GM12872 (cell line): Measurements from ENCODE around the gene BTG4.

ENCODE experiments used
- CTCF ChIP-seq: IDR thresholded peaks from 3 replicates; pipeline ENCODE4 v1.5.1; 2011; ENCODE audit warnings: low read depth, mild to moderate bottlenecking, low read length, moderate library complexity; ENCODE audit not compliant: insufficient read depth

Gene BTG4

GRCh38 chr11:111512296-111513239 is at the start of gene BTG4:
Gene BTG4 (minus strand): TSS chr11:111512386. CDS start chr11:111498776, 13,610 bp downstream.
- no peak for TF ChIP-seq CTCF

DNA sequence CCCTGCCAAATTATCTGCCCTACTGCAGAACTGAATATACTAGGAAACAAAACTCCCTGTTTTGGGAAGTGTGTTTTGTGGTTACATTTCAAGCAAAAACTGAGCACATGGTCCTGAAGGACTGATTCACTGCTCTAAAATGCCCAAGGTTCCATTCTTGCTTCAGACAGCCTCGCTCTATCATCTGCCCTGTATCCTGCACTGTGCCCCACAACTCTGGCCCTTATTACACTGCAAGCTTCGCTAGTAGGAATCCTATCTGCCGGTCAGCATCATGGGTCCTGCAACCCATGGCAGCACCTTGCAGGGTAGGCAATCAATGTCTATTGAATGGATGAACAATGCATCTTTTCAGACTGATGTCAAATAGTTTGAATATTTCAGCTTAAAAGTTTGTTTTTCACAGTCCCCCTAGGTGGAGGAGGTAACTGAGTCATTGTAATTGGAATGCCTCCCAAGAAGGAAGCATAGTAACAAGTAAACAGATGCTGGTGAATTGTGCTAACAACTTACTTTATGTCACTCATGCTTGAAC is 49.7 kb upstream of the BTG4 start:
- TF ChIP-seq CTCF = no peak

GRCh38 chr11:111561306-111561705 is 49.1 kb upstream of the BTG4 start:
- TF ChIP-seq CTCF = no peak

DNA sequence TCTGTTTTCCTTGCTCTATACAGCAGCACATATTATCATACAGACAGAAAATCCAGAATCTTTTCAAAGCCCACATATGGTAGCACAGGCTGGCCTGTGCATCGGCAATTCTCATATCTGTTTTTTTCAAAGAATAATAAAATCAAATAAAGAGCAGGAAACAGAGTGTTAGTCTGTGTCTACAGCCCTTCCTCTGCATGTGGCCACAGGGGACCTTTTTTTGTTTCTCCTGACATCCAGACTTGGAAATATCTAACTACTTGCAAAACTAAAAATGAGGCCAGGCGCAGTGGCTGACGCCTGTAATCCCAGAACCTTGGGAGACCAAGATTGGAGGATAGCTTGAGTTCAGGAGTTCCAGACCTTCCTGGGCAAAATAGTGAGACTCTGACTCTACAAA is 48.6 kb upstream of the BTG4 start:
- TF ChIP-seq CTCF = no peak

- TF ChIP-seq CTCF = no peak
Measured at GRCh38 chr11:111559800-111560464, 47.7 kb upstream of the BTG4 start.

DNA sequence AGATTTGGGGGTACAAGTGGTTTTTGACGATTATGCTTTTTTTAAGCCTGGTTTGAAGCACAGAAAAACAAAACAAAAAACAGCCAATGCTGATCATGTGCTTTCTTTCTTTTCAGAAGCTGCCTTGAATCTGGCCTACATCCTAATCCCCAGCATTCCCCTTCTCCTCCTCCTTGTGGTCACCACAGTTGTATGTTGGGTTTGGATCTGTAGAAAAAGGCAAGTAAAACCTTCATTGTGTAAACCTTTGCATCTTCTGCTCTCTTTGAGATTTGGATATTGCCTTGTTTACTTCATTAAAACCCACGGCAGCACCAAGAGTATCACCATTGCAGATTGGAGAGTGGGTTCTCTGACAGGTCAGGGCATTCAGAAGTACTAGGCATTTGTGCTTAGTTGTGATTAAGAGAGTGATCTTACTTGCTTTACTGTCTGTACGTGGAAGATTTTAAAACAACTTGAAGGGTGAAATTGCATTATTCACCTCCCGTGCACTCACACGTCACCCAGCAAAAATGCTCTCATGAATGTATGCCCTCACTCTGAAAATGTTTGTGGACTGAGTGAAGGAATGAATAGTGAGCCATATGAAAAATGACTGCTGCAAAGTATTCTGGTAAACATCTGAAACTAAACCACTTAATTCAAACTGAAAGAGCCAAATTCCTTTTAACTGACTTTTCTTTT is 45.4 kb upstream of the BTG4 start:
- no peak for TF ChIP-seq CTCF

GRCh38 chr11:111555255-111555654 is 43.1 kb upstream of the BTG4 start:
- no peak for TF ChIP-seq CTCF
